ENCODE measurements around the gene ACRV1.

ACRV1 gene

DNA sequence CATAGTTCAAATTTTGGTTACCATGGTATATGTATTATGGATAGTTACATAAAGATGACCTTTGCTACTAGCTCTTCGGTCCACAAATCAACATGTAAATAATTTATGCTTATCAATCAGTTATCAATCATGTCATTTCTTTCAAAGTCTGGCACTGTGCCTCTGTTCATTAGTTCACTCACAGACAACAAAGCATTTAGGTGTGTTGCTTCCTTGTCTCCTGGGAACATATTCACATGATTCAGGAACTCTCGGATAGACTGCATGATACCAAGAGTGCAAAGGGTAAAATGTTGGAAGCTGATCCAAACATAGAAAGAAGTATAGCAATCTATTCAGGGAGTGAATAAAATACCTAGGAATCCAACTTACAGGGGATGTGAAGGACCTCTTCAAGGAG lies 14.3 kb upstream of the ACRV1 start:
- no peaks in the 10 kb centered on the region for H3K4me1 ChIP-seq (ENCODE audit: low read length)
- no peak for DNase-seq
- TF ChIP-seq, protein P1, sequence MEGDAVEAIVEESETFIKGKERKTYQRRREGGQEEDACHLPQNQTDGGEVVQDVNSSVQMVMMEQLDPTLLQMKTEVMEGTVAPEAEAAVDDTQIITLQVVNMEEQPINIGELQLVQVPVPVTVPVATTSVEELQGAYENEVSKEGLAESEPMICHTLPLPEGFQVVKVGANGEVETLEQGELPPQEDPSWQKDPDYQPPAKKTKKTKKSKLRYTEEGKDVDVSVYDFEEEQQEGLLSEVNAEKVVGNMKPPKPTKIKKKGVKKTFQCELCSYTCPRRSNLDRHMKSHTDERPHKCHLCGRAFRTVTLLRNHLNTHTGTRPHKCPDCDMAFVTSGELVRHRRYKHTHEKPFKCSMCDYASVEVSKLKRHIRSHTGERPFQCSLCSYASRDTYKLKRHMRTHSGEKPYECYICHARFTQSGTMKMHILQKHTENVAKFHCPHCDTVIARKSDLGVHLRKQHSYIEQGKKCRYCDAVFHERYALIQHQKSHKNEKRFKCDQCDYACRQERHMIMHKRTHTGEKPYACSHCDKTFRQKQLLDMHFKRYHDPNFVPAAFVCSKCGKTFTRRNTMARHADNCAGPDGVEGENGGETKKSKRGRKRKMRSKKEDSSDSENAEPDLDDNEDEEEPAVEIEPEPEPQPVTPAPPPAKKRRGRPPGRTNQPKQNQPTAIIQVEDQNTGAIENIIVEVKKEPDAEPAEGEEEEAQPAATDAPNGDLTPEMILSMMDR (IDR thresholded peaks at IDR 0.05; ENCODE audit: low read length): no peak
- TF ChIP-seq EZH2phosphoT487 (IDR thresholded peaks at IDR 0.05; ENCODE audit: low read length) (no peak), EZH2 (optimal IDR thresholded peaks at IDR 0.05; ENCODE audit: low read depth, low read length) (no peak)
- H3K79me2 ChIP-seq (ENCODE audit: low read length): no peaks in the 10 kb centered on the region
- no peak overlapping the region for H3K27ac ChIP-seq (ENCODE audit: low read length)
- no peaks in the 10 kb centered on the region for H3K9me3 ChIP-seq (replicated peaks; ENCODE audit: insufficient read depth, low read length)
- H3F3A ChIP-seq (ENCODE audit: insufficient read depth, low read length): no peaks in the 10 kb centered on the region
- H3K4me3 ChIP-seq (ENCODE audit: low read length): no peak overlapping the region
- no peaks in the 10 kb centered on the region for H3K36me3 ChIP-seq (replicated peaks; ENCODE audit: insufficient read depth, low read length)
- H3K4me2 ChIP-seq (ENCODE audit: low read depth, low read length): no peak overlapping the region
- H3K27me3 ChIP-seq (replicated peaks; ENCODE audit: insufficient read depth, low read length): no peaks in the 10 kb centered on the region
- H3K9ac ChIP-seq (ENCODE audit: low read length): no peak overlapping the region
- no peaks in the 10 kb centered on the region for H3K9me2 ChIP-seq (replicated peaks; ENCODE audit: insufficient read depth, low read length)
- H2AFZ ChIP-seq (ENCODE audit: low read length): no peak overlapping the region
- H4K20me1 ChIP-seq (ENCODE audit: insufficient read depth, low read length): no peaks in the 10 kb centered on the region

DNA sequence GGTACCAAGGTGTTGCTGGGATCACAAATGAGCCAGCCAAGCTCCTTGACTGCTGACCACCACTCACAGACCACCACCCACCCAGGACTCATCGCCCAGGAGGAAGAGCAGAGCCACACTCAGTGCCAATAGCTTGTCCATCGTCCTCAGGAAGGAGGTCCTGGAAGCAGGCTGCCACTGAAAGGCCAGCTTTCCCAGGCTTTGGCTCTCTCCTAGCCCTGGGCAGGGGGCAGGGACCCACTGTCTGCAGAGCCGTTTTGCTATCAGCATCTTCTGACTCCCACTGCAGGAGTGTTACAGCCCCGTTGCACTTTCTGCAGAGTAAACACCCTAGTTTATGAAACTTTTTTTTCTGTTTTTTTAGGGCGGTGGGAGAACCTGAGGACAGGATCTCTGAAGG lies 12.2 kb upstream of the ACRV1 start:
- no peaks in the 10 kb centered on the region for H3K9me3 ChIP-seq (replicated peaks; ENCODE audit: insufficient read depth, low read length)
- H3K4me2 ChIP-seq (ENCODE audit: low read depth, low read length): no peak overlapping the region
- no peak overlapping the region for H2AFZ ChIP-seq (ENCODE audit: low read length)
- no peaks in the 10 kb centered on the region for H3K79me2 ChIP-seq (ENCODE audit: low read length)
- H3K27ac ChIP-seq (ENCODE audit: low read length): no peak overlapping the region
- no peaks in the 10 kb centered on the region for H3F3A ChIP-seq (ENCODE audit: insufficient read depth, low read length)
- H4K20me1 ChIP-seq (ENCODE audit: insufficient read depth, low read length): no peaks in the 10 kb centered on the region
- H3K36me3 ChIP-seq (replicated peaks; ENCODE audit: insufficient read depth, low read length): no peaks in the 10 kb centered on the region
- no peak for TF ChIP-seq EZH2 (optimal IDR thresholded peaks at IDR 0.05; ENCODE audit: low read depth, low read length)
- no peak for DNase-seq
- no peaks in the 10 kb centered on the region for H3K9me2 ChIP-seq (replicated peaks; ENCODE audit: insufficient read depth, low read length)
- no peaks in the 10 kb centered on the region for H3K4me1 ChIP-seq (ENCODE audit: low read length)
- no peak overlapping the region for H3K4me3 ChIP-seq (ENCODE audit: low read length)
- no peak overlapping the region for H3K9ac ChIP-seq (ENCODE audit: low read length)
- no peaks in the 10 kb centered on the region for H3K27me3 ChIP-seq (replicated peaks; ENCODE audit: insufficient read depth, low read length)

DNA sequence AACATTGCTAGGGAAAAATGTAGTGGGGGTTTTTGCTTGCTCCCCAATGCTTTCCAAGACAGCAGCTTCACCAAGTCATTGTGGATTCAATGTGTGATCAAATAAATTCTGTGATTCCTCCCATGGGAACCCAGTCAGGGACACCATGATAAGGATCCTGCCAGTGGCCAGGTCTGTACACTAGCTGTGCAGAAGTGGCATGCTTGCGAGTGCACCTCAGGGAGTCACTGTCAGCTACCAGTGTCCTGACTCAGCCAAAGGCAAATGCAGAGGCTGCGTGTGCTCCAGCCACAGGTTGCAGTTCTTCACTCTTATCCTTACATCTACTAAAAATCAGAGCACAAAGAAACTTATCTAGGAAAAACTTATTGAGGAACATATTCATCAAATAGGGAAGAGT lies 9.4 kb upstream of the ACRV1 start:
- no peaks in the 10 kb centered on the region for H4K20me1 ChIP-seq (ENCODE audit: insufficient read depth, low read length)
- no peak overlapping the region for H3K4me2 ChIP-seq (ENCODE audit: low read depth, low read length)
- no peak overlapping the region for H3K4me3 ChIP-seq (ENCODE audit: low read length)
- no peak overlapping the region for H3K9ac ChIP-seq (ENCODE audit: low read length)
- no peak for DNase-seq
- H3F3A ChIP-seq (ENCODE audit: insufficient read depth, low read length): no peaks in the 10 kb centered on the region
- H3K27me3 ChIP-seq (replicated peaks; ENCODE audit: insufficient read depth, low read length): no peaks in the 10 kb centered on the region
- H3K9me2 ChIP-seq (replicated peaks; ENCODE audit: insufficient read depth, low read length): no peaks in the 10 kb centered on the region
- H2AFZ ChIP-seq (ENCODE audit: low read length): no peak overlapping the region
- H3K9me3 ChIP-seq (replicated peaks; ENCODE audit: insufficient read depth, low read length): no peaks in the 10 kb centered on the region
- no peaks in the 10 kb centered on the region for H3K36me3 ChIP-seq (replicated peaks; ENCODE audit: insufficient read depth, low read length)
- TF ChIP-seq EZH2 (optimal IDR thresholded peaks at IDR 0.05; ENCODE audit: low read depth, low read length) (no peak), EZH2phosphoT487 (IDR thresholded peaks at IDR 0.05; ENCODE audit: low read length) (no peak)
- TF ChIP-seq, protein P1 (IDR thresholded peaks at IDR 0.05; ENCODE audit: low read length): no peak
- no peaks in the 10 kb centered on the region for H3K79me2 ChIP-seq (ENCODE audit: low read length)
- no peak overlapping the region for H3K27ac ChIP-seq (ENCODE audit: low read length)
- H3K4me1 ChIP-seq (ENCODE audit: low read length): no peaks in the 10 kb centered on the region

DNA sequence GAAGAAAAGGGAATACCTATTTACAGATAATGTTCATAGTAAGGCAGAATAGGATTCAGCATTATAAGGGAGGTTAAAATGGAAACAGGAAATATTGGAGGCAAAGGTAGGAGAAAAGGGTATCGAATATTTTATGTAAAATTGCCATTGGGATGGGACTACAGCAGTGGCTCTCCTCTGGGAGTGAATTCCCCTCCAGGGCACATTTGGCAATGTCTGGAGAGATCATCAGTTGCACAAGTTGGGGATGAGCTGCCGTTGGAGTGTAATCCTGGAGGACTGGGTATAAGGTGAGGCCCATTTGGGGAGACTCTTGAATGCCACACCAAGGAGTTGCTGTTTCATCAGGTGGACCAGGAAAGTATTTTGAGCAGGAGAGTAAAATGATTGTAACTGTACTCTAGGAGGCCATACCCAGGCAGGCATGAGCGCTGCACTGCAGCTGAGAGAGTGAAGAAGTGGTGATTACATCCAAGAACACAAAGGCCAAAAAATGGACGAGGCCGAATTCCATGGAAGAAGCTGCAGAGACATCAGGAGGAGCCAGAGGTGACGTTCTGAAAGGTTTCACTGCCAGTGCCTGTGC lies 8.7 kb upstream of the ACRV1 start:
- Histone ChIP-seq H3K4me1 (ENCODE audit: low read length) (no peaks in the 10 kb centered on the region), H3K4me2 (ENCODE audit: low read depth, low read length) (no peak overlapping the region), H3K79me2 (ENCODE audit: low read length) (no peaks in the 10 kb centered on the region), H3K27ac (ENCODE audit: low read length) (no peak overlapping the region), H3K9ac (ENCODE audit: low read length) (no peak overlapping the region), H3K9me2 (replicated peaks; ENCODE audit: insufficient read depth, low read length) (no peaks in the 10 kb centered on the region), H3F3A (ENCODE audit: insufficient read depth, low read length) (no peaks in the 10 kb centered on the region), H3K27me3 (replicated peaks; ENCODE audit: insufficient read depth, low read length) (no peaks in the 10 kb centered on the region), H3K4me3 (ENCODE audit: low read length) (no peak overlapping the region), H3K9me3 (replicated peaks; ENCODE audit: insufficient read depth, low read length) (no peaks in the 10 kb centered on the region), H4K20me1 (ENCODE audit: insufficient read depth, low read length) (no peaks in the 10 kb centered on the region), H3K36me3 (replicated peaks; ENCODE audit: insufficient read depth, low read length) (no peaks in the 10 kb centered on the region), H2AFZ (ENCODE audit: low read length) (no peak overlapping the region)
- no peak for DNase-seq
- no peak for TF ChIP-seq EZH2phosphoT487 (IDR thresholded peaks at IDR 0.05; ENCODE audit: low read length)
- TF ChIP-seq, protein P1 (IDR thresholded peaks at IDR 0.05; ENCODE audit: low read length): no peak
- no peak for TF ChIP-seq EZH2 (optimal IDR thresholded peaks at IDR 0.05; ENCODE audit: low read depth, low read length)

Data from MM.1S (cell line).